Spleen (tissue), 11 donors: Measurements from ENCODE around the gene HIGD1A. TPM values are rescaled to one million over a fixed set of nuclear protein-coding genes. Genes with fewer than 3 reads are reported as not detected.

Source experiments
- DNase-seq: peaks from one replicate; pipeline ENCODE4 v3.0.0-alpha.2; 2020
- H3K27ac ChIP-seq, 8 donors: fragments of 200-600 bp; sonication (generic) in 7 of 8; 1 replicate in 4 of 8; 2 replicates in 4 of 8; pipeline versions ENCODE4 v1.5.0 to v1.8.0; 2016 to 2021; ENCODE audit warnings: inconsistent platforms in 4 of 8, mild to moderate bottlenecking in 4 of 8, moderate library complexity in 1 of 8
- H3K27me3 ChIP-seq, 7 donors: fragments of 200-600 bp; sonication (generic) in 6 of 7; replicated peaks in 1 of 7; 1 replicate in 4 of 7; 2 replicates in 3 of 7; pipeline versions ENCODE4 v1.5.0 to v1.8.0; 2016 to 2021; ENCODE audit warnings: inconsistent platforms in 3 of 7, mild to moderate bottlenecking in 1 of 7
- H3K36me3 ChIP-seq, 6 donors: fragments of 200-600 bp; sonication (generic) in 5 of 6; 1 replicate in 4 of 6; 2 replicates in 2 of 6; pipeline versions ENCODE4 v1.5.0 to v1.8.0; 2016 to 2021; ENCODE audit warnings: inconsistent platforms in 2 of 6
- H3K4me1 ChIP-seq, 6 donors: fragments of 200-600 bp; sonication (generic) in 5 of 6; 1 replicate in 3 of 6; 2 replicates in 3 of 6; pipeline versions ENCODE4 v1.5.0 to v1.8.0; 2016 to 2021; ENCODE audit warnings: inconsistent platforms in 3 of 6
- H3K4me3 ChIP-seq, 8 donors: fragments of 200-600 bp; sonication (generic) in 7 of 8; 1 replicate in 4 of 8; 2 replicates in 4 of 8; pipeline versions ENCODE4 v1.5.0 to v1.8.0; 2016 to 2021; ENCODE audit warnings: inconsistent platforms in 4 of 8, mild to moderate bottlenecking in 4 of 8, moderate library complexity in 2 of 8
- H3K9me3 ChIP-seq, 8 donors: fragments of 200-600 bp; sonication (generic) in 7 of 8; 1 replicate in 4 of 8; 2 replicates in 4 of 8; pipeline versions ENCODE4 v1.5.0 to v1.8.0; 2016 to 2021; ENCODE audit warnings: inconsistent platforms in 4 of 8
- CTCF ChIP-seq, 11 experiments: fragments of 200-600 bp in 7 of 11; fragments of 450-650 bp in 4 of 11; sonication (generic) in 4 of 11; IDR thresholded peaks in 8 of 11; conservative IDR thresholded peaks in 3 of 11; 1 replicate in 7 of 11; 2 replicates in 4 of 11; pipeline versions ENCODE4 v1.4.0 to v1.8.0; 2016 to 2021; ENCODE audit warnings: antibody characterized with exemption in 11 of 11, inconsistent platforms in 4 of 11, mild to moderate bottlenecking in 1 of 11
- POLR2A ChIP-seq, 3 donors: fragments of 450-650 bp; IDR thresholded peaks; one replicate each; pipeline ENCODE4 v1.5.1; 2017; ENCODE audit warnings: antibody characterized with exemption in 3 of 3, mild to moderate bottlenecking in 1 of 3
- POLR2AphosphoS5 ChIP-seq, 3 donors: sonication (generic); formaldehyde crosslinking; IDR thresholded peaks; one replicate each; pipeline ENCODE4 v1.5.1; 2017; ENCODE audit warnings: antibody characterized with exemption in 3 of 3
- WGBS, 5 donors: extraction: QIAGEN DNeasy Blood & Tissue Kit in 3 of 5; methylation state at CpG; one replicate each; pipeline versions ENCODE4 v1.1.5 to v1.1.7; 2013 to 2018; 5-methylcytosine and 5-hydroxymethylcytosine counted together
- intact Hi-C: fragments of 100-400 bp; cut with DNase I; formaldehyde crosslinking; loops from one replicate; pipeline ENCODE4 v1.15.0; 2023; ENCODE audit warnings: low total_unique reads
- polyA plus RNA-seq, 3 donors: library from polyadenylated mRNA; stranded (reverse); fragments of 200-250 nt; gene quantifications; one replicate each; pipeline ENCODE4 v1.2.1, GENCODE V29; 2013
- total RNA-seq, 7 donors: library from RNA; depleted of rRNA in 3 of 7; stranded (reverse); fragments of >200 nt in 3 of 7; fragmentation: NEBNext Ultra II Directional in 4 of 7; extraction: Animal tissue kit (Norgen Biotek cat#: 25700) in 4 of 7; gene quantifications; one replicate each; pipeline versions ENCODE4 v1.1.0 to v1.2.1, GENCODE V29; 2016 to 2021
- donor health status: healthy with polysubstance abuse.
- donor health status: DM: no; HTN: no; CAD: no; lungs with moderate emphysema.
- donor health status: DM: no; HTN: no; CAD: no.
- donor health status: Bipolar disorder and iron deficiency.
- donor health status: healthy.
- donor health status: DM: no; HTN: no; CAD: no.
- donor health status: DM: yes; HTN: yes; CAD: no.

HIGD1A gene
- total and polyA plus RNA-seq, 10 donors: 39.4 to 89.0 (median 59.6) TPM

DNA sequence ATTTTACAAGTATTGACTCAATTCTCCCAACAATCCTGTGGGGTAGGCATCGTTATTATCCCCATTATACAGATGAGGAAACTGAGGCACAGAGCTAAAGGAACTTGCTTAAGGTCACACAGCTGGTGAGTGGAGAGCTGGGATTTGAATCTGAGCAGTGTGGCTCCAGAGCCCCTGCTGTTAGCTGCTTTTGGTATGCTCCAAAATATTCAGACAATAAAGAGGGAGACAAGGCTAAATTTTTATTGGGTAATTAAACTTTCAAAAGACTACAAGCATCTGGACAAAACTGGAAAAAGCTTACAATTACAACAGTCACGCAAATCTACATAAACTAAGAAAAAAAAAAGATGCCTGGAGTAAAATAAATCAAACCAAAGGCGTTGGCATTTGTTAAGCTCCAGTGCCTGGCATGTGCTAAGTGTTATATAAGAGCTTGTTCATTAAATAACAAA lies 59.0 kb downstream of the HIGD1A start:
- WGBS, 5 donors: 77 to 90% (median 89%) methylated on average over 3 of the region's 3 CpGs
- DNase-seq: no peak
- no peaks in the 10 kb centered on the region for H3K27me3 ChIP-seq

DNA sequence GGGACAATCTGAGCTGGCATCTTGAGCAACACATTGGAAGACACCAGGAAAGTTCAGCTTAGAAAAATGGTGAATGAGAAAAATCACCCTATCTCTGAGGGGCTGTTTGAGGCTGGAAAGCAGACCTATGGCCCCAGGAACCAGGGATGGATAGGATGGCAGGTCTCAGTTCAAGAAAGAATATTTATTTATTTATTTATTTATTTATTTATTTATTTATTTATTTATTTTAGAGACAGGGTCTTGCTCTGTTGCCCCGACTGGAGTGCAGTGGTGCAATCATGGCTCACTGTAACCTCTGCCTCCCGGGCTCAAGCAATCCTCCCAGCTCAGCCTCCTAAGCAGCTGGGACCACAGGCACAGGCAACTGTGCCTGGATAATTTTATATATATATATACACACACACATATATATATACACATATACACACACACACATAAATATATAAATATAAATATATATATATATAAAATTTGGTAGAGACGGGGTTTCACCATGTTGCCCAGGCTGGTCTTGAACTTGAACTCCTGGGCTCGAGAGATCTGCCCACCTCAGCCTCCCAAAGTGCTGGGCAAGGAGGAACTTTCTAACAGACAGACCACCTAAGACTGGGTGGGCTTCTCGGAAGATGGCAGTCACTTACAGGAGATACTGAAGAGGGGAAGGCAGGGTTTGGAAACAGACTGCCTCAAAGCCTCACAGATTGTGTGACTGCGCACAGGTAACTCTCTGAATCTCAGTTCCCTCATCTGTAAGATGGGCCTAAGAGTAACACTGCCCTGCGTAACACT lies 60.9 kb downstream of the HIGD1A start:
- intact Hi-C loops: loop anchor here (10.0 kb wide), 2 partner anchors 89 to 169 kb away; partner anchors contain the start of gene ZBTB47
- Histone ChIP-seq H3K36me3 (no peaks in the 10 kb centered on the region), H3K27me3 (no peaks in the 10 kb centered on the region), H3K4me1 (peaks cover 0 to 14% (median 5%) of the 10 kb centered on the region in 6 donors), H3K4me3 (no peak overlapping the region), H3K27ac (no peak overlapping the region), H3K9me3 (no peaks in the 10 kb centered on the region)
- TF ChIP-seq POLR2AphosphoS5 (IDR thresholded peaks at IDR 0.05) (no peak), POLR2A (IDR thresholded peaks at IDR 0.05) (no peak), CTCF (IDR thresholded peaks at IDR 0.05 in 8 of 11, conservative IDR thresholded peaks at IDR 0.05 in 3 of 11) (no peak)
- DNase-seq: no peak
- 88 to 93% (median 92%) methylated on average over 7 of the region's 7 CpGs for WGBS, 5 donors

More for the DNA sequence above, 59.0 kb downstream of the HIGD1A start:
- Histone ChIP-seq H3K27ac (no peak overlapping the region), H3K4me3 (no peak overlapping the region), H3K36me3 (no peaks in the 10 kb centered on the region), H3K9me3 (no peaks in the 10 kb centered on the region), H3K4me1 (peaks cover 0 to 20% (median 5%) of the 10 kb centered on the region in 6 donors)
- intact Hi-C loops: loop anchor here (10.0 kb wide), 2 partner anchors 91 to 171 kb away; partner anchors contain the start of gene ZBTB47
- TF ChIP-seq POLR2A (IDR thresholded peaks at IDR 0.05) (no peak), POLR2AphosphoS5 (IDR thresholded peaks at IDR 0.05) (no peak), CTCF (IDR thresholded peaks at IDR 0.05 in 8 of 11, conservative IDR thresholded peaks at IDR 0.05 in 3 of 11) (no peak)

DNA sequence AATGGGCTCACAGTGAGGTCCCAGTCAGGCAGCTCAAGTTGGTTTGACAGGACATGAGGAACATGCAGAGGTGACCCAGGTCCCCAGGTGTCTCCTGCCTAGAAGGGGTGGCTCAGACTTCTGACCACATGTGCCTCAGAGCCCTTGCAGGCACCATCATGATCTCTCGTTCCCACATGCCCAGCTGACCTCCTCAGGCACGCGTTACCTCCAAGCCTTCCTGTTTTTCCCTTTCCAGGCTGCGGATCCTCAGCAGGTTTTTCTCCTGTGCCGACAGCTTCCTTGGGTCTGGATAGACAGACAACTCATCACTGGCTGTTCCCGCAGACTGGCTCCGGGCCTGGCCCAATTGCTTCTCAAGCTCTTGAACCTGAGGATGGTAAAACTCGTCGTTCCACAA lies 61.6 kb downstream of the HIGD1A start:
- Histone ChIP-seq H3K4me3 (no peak overlapping the region), H3K27ac (no peak overlapping the region), H3K9me3 (no peaks in the 10 kb centered on the region), H3K4me1 (peaks cover 0 to 12% (median 5%) of the 10 kb centered on the region in 6 donors), H3K27me3 (no peaks in the 10 kb centered on the region), H3K36me3 (no peaks in the 10 kb centered on the region)
- intact Hi-C loops: loop anchor here (10.0 kb wide), 2 partner anchors 88 to 168 kb away; partner anchors contain the start of gene ZBTB47
- WGBS, 5 donors: 90 to 97% (median 93%) methylated on average over 9 of the region's 9 CpGs
- no peak for DNase-seq
- TF ChIP-seq POLR2AphosphoS5 (IDR thresholded peaks at IDR 0.05): no peak
- TF ChIP-seq POLR2A (IDR thresholded peaks at IDR 0.05): no peak
- no peak for TF ChIP-seq CTCF (IDR thresholded peaks at IDR 0.05 in 8 of 11, conservative IDR thresholded peaks at IDR 0.05 in 3 of 11)

- TF ChIP-seq CTCF (IDR thresholded peaks at IDR 0.05 in 8 of 11, conservative IDR thresholded peaks at IDR 0.05 in 3 of 11) (no peak), POLR2AphosphoS5 (IDR thresholded peaks at IDR 0.05) (no peak), POLR2A (IDR thresholded peaks at IDR 0.05) (no peak)
- no peak overlapping the region for H3K4me3 ChIP-seq
- no peak for DNase-seq
- H3K27ac ChIP-seq: no peak overlapping the region
- H3K27me3 ChIP-seq: no peaks in the 10 kb centered on the region
- WGBS, 5 donors: 80 to 92% (median 87%) methylated on average over 4 of the region's 4 CpGs
- H3K9me3 ChIP-seq: no peaks in the 10 kb centered on the region
- no peaks in the 10 kb centered on the region for H3K36me3 ChIP-seq
- H3K4me1 ChIP-seq: peaks cover 0 to 8% (median 3%) of the 10 kb centered on the region in 6 donors
- intact Hi-C loops: loop anchor here (10.0 kb wide), 2 partner anchors 87 to 167 kb away; partner anchors contain the start of gene ZBTB47
Observed at GRCh38 chr3:42742259-42742658, 62.0 kb downstream of the HIGD1A start.
